ENCODE data around the gene GNLY. TPM values are rescaled to one million over a fixed set of nuclear protein-coding genes. Genes with fewer than 3 reads are reported as not detected.

The GNLY gene
- total and polyA plus RNA-seq, 10 donors, result 13.1 to 87.8 (median 35.2) TPM

GRCh38 chr2:85704038-85704437 lies 9.9 kb downstream of the GNLY start:
- no peak for DNase-seq
- intact Hi-C loops (cut with DNase I; ENCODE audit: low total_unique reads), result no loop called here
- no peak overlapping the region for H3K4me3 ChIP-seq
- H3K9me3 ChIP-seq, result no peaks in the 10 kb centered on the region
- peaks cover 5 to 68% (median 46%) of the 10 kb centered on the region in 6 donors for H3K4me1 ChIP-seq
- H3K27ac ChIP-seq, result peak overlapping the region in 4 of 8 donors; percentile 66 to 91 (median 86)
- peaks cover 0 to 14% (median 0%) of the 10 kb centered on the region in 7 donors for H3K27me3 ChIP-seq (replicated peaks in 1 of 7)
- no peak for TF ChIP-seq POLR2A (IDR thresholded peaks at IDR 0.05)
- no peak for TF ChIP-seq POLR2AphosphoS5 (IDR thresholded peaks at IDR 0.05)
- no peak for TF ChIP-seq CTCF (IDR thresholded peaks at IDR 0.05 in 8 of 11, conservative IDR thresholded peaks at IDR 0.05 in 3 of 11)
- H3K36me3 ChIP-seq, result no peaks in the 10 kb centered on the region
- 80 to 96% (median 89%) methylated on average over 3 of the region's 3 CpGs for WGBS, 5 donors

GRCh38 chr2:85704800-85705679 lies 10.9 kb downstream of the GNLY start:
- no peak for TF ChIP-seq POLR2AphosphoS5 (IDR thresholded peaks at IDR 0.05)
- TF ChIP-seq POLR2A (IDR thresholded peaks at IDR 0.05), result no peak
- TF ChIP-seq CTCF (IDR thresholded peaks at IDR 0.05 in 8 of 11, conservative IDR thresholded peaks at IDR 0.05 in 3 of 11), result no peak
- Histone ChIP-seq H3K27ac (peak overlapping the region in 7 of 8 donors; percentile 41 to 91 (median 71)), H3K4me3 (peak overlapping the region in 1 of 8 donors; percentile 31), H3K9me3 (no peaks in the 10 kb centered on the region), H3K4me1 (peaks cover 8 to 78% (median 56%) of the 10 kb centered on the region in 6 donors), H3K27me3 (replicated peaks in 1 of 7) (peaks cover 0 to 14% (median 0%) of the 10 kb centered on the region in 7 donors), H3K36me3 (no peaks in the 10 kb centered on the region)
- WGBS, 5 donors, result 44 to 56% (median 50%) methylated on average over 8 of the region's 8 CpGs
- intact Hi-C loops (cut with DNase I; ENCODE audit: low total_unique reads), result loop anchor here (5.0 kb wide), 1 partner anchor 68 kb away; no protein-coding TSS in a partner anchor
- DNase-seq, result no peak

GRCh38 chr2:85705680-85706039 lies 11.5 kb downstream of the GNLY start:
- TF ChIP-seq CTCF (IDR thresholded peaks at IDR 0.05 in 8 of 11, conservative IDR thresholded peaks at IDR 0.05 in 3 of 11), result no peak
- TF ChIP-seq POLR2A (IDR thresholded peaks at IDR 0.05), result no peak
- TF ChIP-seq POLR2AphosphoS5 (IDR thresholded peaks at IDR 0.05), result peak in 1 of 3 donors; percentile 89
- H3K27ac ChIP-seq, result peak overlapping the region in 7 of 8 donors; percentile 59 to 91 (median 71)
- H3K4me1 ChIP-seq, result peaks cover 12 to 84% (median 63%) of the 10 kb centered on the region in 6 donors
- no peaks in the 10 kb centered on the region for H3K36me3 ChIP-seq
- intact Hi-C loops (cut with DNase I; ENCODE audit: low total_unique reads), result loop anchor here (5.0 kb wide), 1 partner anchor 68 kb away; no protein-coding TSS in a partner anchor
- no peak for DNase-seq
- 60 to 83% (median 80%) methylated on average over 2 of the region's 2 CpGs for WGBS, 5 donors
- no peaks in the 10 kb centered on the region for H3K9me3 ChIP-seq
- peak overlapping the region in 1 of 8 donors; percentile 4 for H3K4me3 ChIP-seq
- H3K27me3 ChIP-seq (replicated peaks in 1 of 7), result peaks cover 0 to 14% (median 0%) of the 10 kb centered on the region in 7 donors

GRCh38 chr2:85706063-85706462 lies 11.9 kb downstream of the GNLY start:
- H3K36me3 ChIP-seq, result no peaks in the 10 kb centered on the region
- peak overlapping the region in 7 of 8 donors; percentile 59 to 91 (median 71) for H3K27ac ChIP-seq
- WGBS, 5 donors, result 65 to 81% (median 71%) methylated on average over 6 of the region's 6 CpGs
- no peaks in the 10 kb centered on the region for H3K9me3 ChIP-seq
- DNase-seq, result no peak
- peak overlapping the region in 1 of 8 donors; percentile 4 for H3K4me3 ChIP-seq
- H3K4me1 ChIP-seq, result peaks cover 12 to 88% (median 67%) of the 10 kb centered on the region in 6 donors
- intact Hi-C loops (cut with DNase I; ENCODE audit: low total_unique reads), result loop anchor here (5.0 kb wide), 1 partner anchor 69 kb away; no protein-coding TSS in a partner anchor
- TF ChIP-seq POLR2AphosphoS5 (IDR thresholded peaks at IDR 0.05) (no peak), CTCF (IDR thresholded peaks at IDR 0.05 in 8 of 11, conservative IDR thresholded peaks at IDR 0.05 in 3 of 11) (no peak), POLR2A (IDR thresholded peaks at IDR 0.05) (no peak)
- H3K27me3 ChIP-seq (replicated peaks in 1 of 7), result peaks cover 0 to 17% (median 0%) of the 10 kb centered on the region in 7 donors

Data from spleen (tissue), 11 donors.